CD4-positive, alpha-beta T cell (primary cell): ENCODE results near the gene PNPLA7. TPM values are rescaled to one million over a fixed set of nuclear protein-coding genes. Genes with fewer than 3 reads are reported as not detected.
"Not testable (repeated sequence)": the region's sequence is repeated elsewhere in the genome, so short reads cannot be mapped to it uniquely, and the experiment has no call there.

ENCODE experiments used
- ATAC-seq: fragments of 200-7000 bp; cut with Tn5 transposase; one replicate; pipeline ENCODE4 v1.10.0; 2022; ENCODE audit warnings: mild to moderate bottlenecking; ENCODE audit not compliant: poor library complexity
- CTCF ChIA-PET: fragments of 350-600 bp; sonication (Branson Sonifier 250); formaldehyde crosslinking; loops from one replicate; lab custom pipeline; 2021; ENCODE audit warnings: antibody characterized with exemption, inconsistent platforms; lab: Charles Lee
- POLR2A ChIA-PET: fragments of 350-600 bp; sonication (Branson Sonifier 250); formaldehyde crosslinking; loops from one replicate; lab custom pipeline; 2021; ENCODE audit warnings: antibody characterized with exemption, inconsistent platforms; lab: Charles Lee
- DNase-seq, 14 experiments: peaks; one replicate each; pipeline ENCODE4 v3.0.0-alpha.2; 2013 to 2020; ENCODE audit warnings: mixed read lengths in 2 of 14
- H3K27ac ChIP-seq, 2 donors: one replicate each; pipeline versions ENCODE4 v1.5.1 to v1.7.0; 2013; ENCODE audit warnings: low read length in 2 of 2, low read depth in 1 of 2, mild to moderate bottlenecking in 1 of 2
- H3K27me3 ChIP-seq, 2 experiments: 1 replicate in 1 of 2; 2 replicates in 1 of 2; pipeline versions ENCODE4 v1.6.1 to v1.7.0; 2013; ENCODE audit warnings: low read length in 2 of 2, control low read depth in 1 of 2, mild to moderate bottlenecking in 1 of 2, moderate library complexity in 1 of 2; ENCODE audit not compliant: insufficient read depth in 2 of 2, control insufficient read depth in 1 of 2
- H3K36me3 ChIP-seq: one replicate; pipeline ENCODE4 v1.6.1; 2013; ENCODE audit warnings: low read length, control low read depth; ENCODE audit not compliant: insufficient read depth
- H3K4me1 ChIP-seq: one replicate; pipeline ENCODE4 v1.6.1; 2013; ENCODE audit warnings: low read length, control low read depth; ENCODE audit not compliant: insufficient read depth
- H3K4me3 ChIP-seq: one replicate; pipeline ENCODE4 v1.5.1; 2013; ENCODE audit warnings: mild to moderate bottlenecking, low read length, moderate library complexity
- H3K9me3 ChIP-seq, 2 experiments: 1 replicate in 1 of 2; 2 replicates in 1 of 2; pipeline versions ENCODE4 v1.6.1 to v1.7.0; 2013; ENCODE audit warnings: low read length in 2 of 2, mild to moderate bottlenecking in 2 of 2, control low read depth in 1 of 2, moderate library complexity in 1 of 2; ENCODE audit not compliant: control insufficient read depth in 1 of 2, insufficient read depth in 1 of 2
- H3K27ac Mint-ChIP-seq: one replicate; pipeline ENCODE4 v1.8.0; 2020; ENCODE audit warnings: mixed read lengths
- H3K27me3 Mint-ChIP-seq: one replicate; pipeline ENCODE4 v1.8.0; 2021; ENCODE audit warnings: mixed read lengths
- H3K36me3 Mint-ChIP-seq: one replicate; pipeline ENCODE4 v1.8.0; 2021; ENCODE audit warnings: low read depth, mixed read lengths
- H3K4me1 Mint-ChIP-seq: one replicate; pipeline ENCODE4 v1.8.0; 2021; ENCODE audit warnings: low read depth, mixed read lengths
- H3K4me3 Mint-ChIP-seq: one replicate; pipeline ENCODE4 v1.8.0; 2020; ENCODE audit warnings: mild to moderate bottlenecking, mixed read lengths
- H3K9me3 Mint-ChIP-seq: one replicate; pipeline ENCODE4 v1.8.0; 2020; ENCODE audit warnings: mixed read lengths
- CTCF ChIP-seq: fragments of 200-600 bp; IDR thresholded peaks from one replicate; pipeline ENCODE4 v1.8.0; 2022; ENCODE audit warnings: antibody characterized with exemption, mild to moderate bottlenecking
- intact Hi-C, 2 experiments: fragments of 100-400 bp; cut with DNase I in 1 of 2; cut with micrococcal nuclease in 1 of 2; formaldehyde crosslinking; loops; one replicate each; pipeline versions ENCODE4 v1.15.1 to v1.9.0; 2023 to 2025; cut with DNase I, micrococcal nuclease
- microRNA-seq: library from miRNA; unstranded; fragments of <30 nt; microRNA quantifications from one replicate; pipeline ENCODE4 v1.2.0, GENCODE V29; 2021; ENCODE audit warnings: borderline microRNAs expressed, borderline replicate concordance
- total RNA-seq, 174 experiments: library from RNA in 2 of 174; stranded (reverse) in 2 of 174; gene quantifications; one replicate each; pipeline ENCODE4 v1.2.3 and lab custom pipeline; 2021 to 2026

PNPLA7 gene
- total RNA-seq, 2 experiments from 2014 or later, result 7.8 to 8.4 TPM

GRCh38 chr9:137411260-137411644 is 138.9 kb downstream of the PNPLA7 start:
- no peaks in the 10 kb centered on the region for H3K9me3 ChIP-seq
- TF ChIP-seq CTCF, result no peak
- peaks cover 0 to 8% of the 10 kb centered on the region in 2 experiments for H3K27me3 ChIP-seq
- ChIA-PET CTCF (interaction anchor here (0.6 kb wide), 1 partner anchor 10 kb away, joined by 3 read pairs; no protein-coding TSS in a partner anchor), POLR2A (interaction anchor here (0.9 to 1.2 kb wide), 2 partner anchors 11 to 24 kb away, joined by 3 read pairs; partner anchors contain the start of gene EXD3)
- ATAC-seq, result no peak
- Mint-ChIP-seq H3K9me3 (no peaks in the 10 kb centered on the region), H3K27ac (no peak overlapping the region), H3K27me3 (peaks cover 5% of the 10 kb centered on the region), H3K4me3 (no peak overlapping the region), H3K4me1 (peaks cover 6% of the 10 kb centered on the region), H3K36me3 (no peaks in the 10 kb centered on the region)
- H3K4me1 ChIP-seq, result peaks cover 30% of the 10 kb centered on the region
- H3K27ac ChIP-seq, result no peak overlapping the region
- H3K36me3 ChIP-seq, result no peaks in the 10 kb centered on the region
- DNase-seq, result no peak
- intact Hi-C loops, result no loop called here
- peak overlapping the region; percentile 16 for H3K4me3 ChIP-seq

- no peak for DNase-seq
- no peaks in the 10 kb centered on the region for H3K36me3 ChIP-seq
- Mint-ChIP-seq H3K36me3 (no peaks in the 10 kb centered on the region), H3K4me1 (peaks cover 6% of the 10 kb centered on the region), H3K4me3 (no peak overlapping the region), H3K27me3 (peaks cover 5% of the 10 kb centered on the region), H3K27ac (no peak overlapping the region), H3K9me3 (no peaks in the 10 kb centered on the region)
- ATAC-seq, result no peak
- H3K4me3 ChIP-seq, result no peak overlapping the region
- H3K4me1 ChIP-seq, result peaks cover 30% of the 10 kb centered on the region
- POLR2A ChIA-PET, result interaction anchor here (0.9 to 1.2 kb wide), 2 partner anchors 12 to 24 kb away, joined by 3 read pairs; partner anchors contain the start of gene EXD3
- H3K27ac ChIP-seq, result no peak overlapping the region
- H3K9me3 ChIP-seq, result no peaks in the 10 kb centered on the region
- CTCF ChIA-PET, result interaction anchor here (0.6 kb wide), 1 partner anchor 10 kb away, joined by 3 read pairs; no protein-coding TSS in a partner anchor
- intact Hi-C loops, result no loop called here
- no peak for TF ChIP-seq CTCF
- peaks cover 0 to 10% of the 10 kb centered on the region in 2 experiments for H3K27me3 ChIP-seq
These were observed 139.3 kb downstream of the PNPLA7 start for GRCh38 chr9:137410891-137411249.

- H3K4me1 Mint-ChIP-seq, intact Hi-C loops, CTCF ChIA-PET, H3K9me3 Mint-ChIP-seq, H3K4me3 Mint-ChIP-seq, H3K27ac Mint-ChIP-seq, ATAC-seq, H3K27me3 ChIP-seq, H3K36me3 Mint-ChIP-seq, H3K9me3 ChIP-seq, H3K27me3 Mint-ChIP-seq, H3K27ac ChIP-seq, H3K36me3 ChIP-seq, DNase-seq, H3K4me3 ChIP-seq: not testable (repeated sequence)
- peaks cover 30% of the 10 kb centered on the region for H3K4me1 ChIP-seq
- POLR2A ChIA-PET, result interaction anchor here (0.9 to 2.1 kb wide), 3 partner anchors 12 to 23 kb away, joined by 3 to 8 read pairs (median 3); partner anchors contain the start of genes EXD3 and NOXA1
These were observed 139.8 kb downstream of the PNPLA7 start for GRCh38 chr9:137410236-137410890.

Small RNA genes lying within 50 kb of the gene (microRNA-seq; reads per million reads assigned to microRNA genes)
- gene MIR7114, result not detected

Other genes with a start within 250 kb of the PNPLA7 start
- 1 to 10 TPM in 1 of 2 experiments, under 1 TPM in 1; 0.96 to 1.4 TPM for gene NRARP, start 248.1 kb downstream of the PNPLA7 start, total RNA-seq
- gene EXD3, start 127.2 kb downstream of the PNPLA7 start, total RNA-seq, result 10 to 100 TPM; 14.9 to 16.9 TPM
- 1 to 10 TPM; 6.7 to 7.7 TPM for gene NOXA1, start 127.0 kb downstream of the PNPLA7 start, total RNA-seq
- not detected for gene ENTPD8, start 109.0 kb downstream of the PNPLA7 start, total RNA-seq
- gene NSMF, start 91.1 kb downstream of the PNPLA7 start, total RNA-seq, result 100 to 1,000 TPM; 104 to 109 TPM
- 10 to 100 TPM; 49.3 to 52.5 TPM for gene MRPL41, start 1.5 kb upstream of the PNPLA7 start, total RNA-seq
- 10 to 100 TPM; 36.4 to 36.8 TPM for gene DPH7, start 28.5 kb upstream of the PNPLA7 start, total RNA-seq
- 10 to 100 TPM in 1 of 2 experiments, 1 to 10 TPM in 1; 8.6 to 11.3 TPM for gene ZMYND19, start 40.1 kb upstream of the PNPLA7 start, total RNA-seq
- gene ARRDC1, start 55.3 kb upstream of the PNPLA7 start, total RNA-seq, result 10 to 100 TPM; 45.5 to 50.7 TPM
- gene EHMT1, start 68.6 kb upstream of the PNPLA7 start, total RNA-seq, result 10 to 100 TPM; 80.6 to 87.8 TPM